GM18909 (cell line): ENCODE data around the gene KANSL1.
"Not testable (repeated sequence)": the region's sequence is repeated elsewhere in the genome, so short reads cannot be mapped to it uniquely, and the experiment has no call there.

Experiments
- ATAC-seq: cut with Tn5 transposase; IDR thresholded peaks from one replicate; pipeline ENCODE4 v1.9.1; 2021; ENCODE audit warnings: mild to moderate bottlenecking; ENCODE audit not compliant: unreplicated experiment, poor library complexity

Gene KANSL1

GRCh38 chr17:46193626-46194392 is 580 bp upstream of the KANSL1 start:
- ATAC-seq: peak; percentile 62

GRCh38 chr17:46192439-46193150 is 634 bp downstream of the KANSL1 start:
- peak; percentile 32 for ATAC-seq

- ATAC-seq: no peak
These were observed 1.1 kb downstream of the KANSL1 start for GRCh38 chr17:46192189-46192438.

- ATAC-seq: no peak
These were observed 1.7 kb downstream of the KANSL1 start for GRCh38 chr17:46191322-46192188.

GRCh38 chr17:46190763-46191162 is 2.5 kb downstream of the KANSL1 start:
- no peak for ATAC-seq

GRCh38 chr17:46186827-46187235 is 6.4 kb downstream of the KANSL1 start:
- ATAC-seq: not testable (repeated sequence)

GRCh38 chr17:46184696-46185095 is 8.5 kb downstream of the KANSL1 start:
- no peak for ATAC-seq

GRCh38 chr17:46183383-46183782 is 9.8 kb downstream of the KANSL1 start:
- not testable (repeated sequence) for ATAC-seq

GRCh38 chr17:46182961-46183360 is 10.3 kb downstream of the KANSL1 start:
- ATAC-seq: no peak

- no peak for ATAC-seq
These were observed 11.3 kb downstream of the KANSL1 start for GRCh38 chr17:46181940-46182339.

GRCh38 chr17:46181316-46181715 is 11.9 kb downstream of the KANSL1 start:
- ATAC-seq: not testable (repeated sequence)

GRCh38 chr17:46180892-46181274 is 12.3 kb downstream of the KANSL1 start:
- no peak for ATAC-seq

- ATAC-seq: not testable (repeated sequence)
These were observed 12.9 kb downstream of the KANSL1 start for GRCh38 chr17:46180185-46180891.

- peak; percentile 48 for ATAC-seq
These were observed 13.7 kb downstream of the KANSL1 start for GRCh38 chr17:46179375-46179999.

GRCh38 chr17:46178550-46179214 is 14.5 kb downstream of the KANSL1 start:
- ATAC-seq: no peak

- ATAC-seq: no peak
These were observed 16.3 kb downstream of the KANSL1 start for GRCh38 chr17:46176975-46177374.

- ATAC-seq: no peak
These were observed 17.3 kb downstream of the KANSL1 start for GRCh38 chr17:46175891-46176290.

GRCh38 chr17:46173153-46173552 is 20.1 kb downstream of the KANSL1 start:
- ATAC-seq: no peak

GRCh38 chr17:46171939-46172338 is 21.3 kb downstream of the KANSL1 start:
- ATAC-seq: no peak
